NT2/D1 (cell line): ENCODE results near the gene TRAF7.

Source experiments
- DNase-seq: peaks from one replicate; pipeline ENCODE4 v3.0.0-alpha.2; 2011; ENCODE audit warnings: low read depth, low spot score
- H3K27me3 ChIP-seq: 2 replicates; pipeline ENCODE4 v1.6.0; 2011; ENCODE audit warnings: mild to moderate bottlenecking; ENCODE audit not compliant: insufficient read length, insufficient read depth
- H3K36me3 ChIP-seq: 2 replicates; pipeline ENCODE4 v1.6.1; 2011; ENCODE audit warnings: mild to moderate bottlenecking, low read length, mixed read lengths; ENCODE audit not compliant: insufficient read depth, insufficient read length
- H3K4me1 ChIP-seq: 2 replicates; pipeline ENCODE4 v1.5.1; 2011; ENCODE audit not compliant: insufficient read depth, insufficient read length
- H3K4me3 ChIP-seq: 2 replicates; pipeline ENCODE4 v1.5.1; 2011; ENCODE audit warnings: low read depth; ENCODE audit not compliant: insufficient read length
- H3K9ac ChIP-seq: 2 replicates; pipeline ENCODE4 v1.6.0; 2011; ENCODE audit warnings: low read depth; ENCODE audit not compliant: insufficient read length
- H3K9me3 ChIP-seq: 2 replicates; pipeline ENCODE4 v1.5.1; 2011; ENCODE audit warnings: mild to moderate bottlenecking, low read length; ENCODE audit not compliant: insufficient read depth
- SUZ12 ChIP-seq: IDR thresholded peaks from 2 replicates; pipeline ENCODE4 v1.6.1; 2011; ENCODE audit not compliant: insufficient read length, insufficient read depth; ENCODE audit errors: extremely low read depth
- YY1 ChIP-seq: IDR thresholded peaks from 2 replicates; pipeline ENCODE4 v1.6.1; 2011; ENCODE audit not compliant: insufficient read length, insufficient read depth
- ZNF274 ChIP-seq: IDR thresholded peaks from 2 replicates; pipeline ENCODE4 v1.6.1; 2011; ENCODE audit warnings: mild to moderate bottlenecking, low read depth, low read length

The TRAF7 gene

DNA sequence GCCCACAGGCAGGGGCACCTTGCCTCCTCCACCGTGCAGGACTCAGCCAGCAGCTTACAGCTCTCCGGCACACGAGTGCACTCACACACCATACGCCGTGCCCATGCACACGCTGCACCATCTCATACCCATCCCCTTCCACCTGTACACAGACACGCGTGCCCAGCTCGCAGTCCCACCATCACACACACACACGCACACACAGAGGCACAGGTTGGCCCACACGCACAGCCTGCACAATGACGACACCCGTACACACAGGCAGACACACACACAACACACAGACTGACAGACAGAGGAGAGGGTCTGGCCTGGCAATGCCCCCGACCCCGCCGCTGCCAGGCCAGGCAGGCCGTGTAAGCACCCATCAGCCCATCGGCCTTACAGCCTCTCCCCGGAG is 28.8 kb downstream of the TRAF7 start:
- TF ChIP-seq YY1 = no peak
- no peak for TF ChIP-seq ZNF274
- no peak for TF ChIP-seq SUZ12
- Histone ChIP-seq H3K36me3 (peaks cover 14% of the 10 kb centered on the region), H3K9me3 (no peaks in the 10 kb centered on the region), H3K4me1 (peaks cover 19% of the 10 kb centered on the region), H3K27me3 (no peaks in the 10 kb centered on the region), H3K4me3 (no peak overlapping the region), H3K9ac (no peak overlapping the region)
- no peak for DNase-seq

DNA sequence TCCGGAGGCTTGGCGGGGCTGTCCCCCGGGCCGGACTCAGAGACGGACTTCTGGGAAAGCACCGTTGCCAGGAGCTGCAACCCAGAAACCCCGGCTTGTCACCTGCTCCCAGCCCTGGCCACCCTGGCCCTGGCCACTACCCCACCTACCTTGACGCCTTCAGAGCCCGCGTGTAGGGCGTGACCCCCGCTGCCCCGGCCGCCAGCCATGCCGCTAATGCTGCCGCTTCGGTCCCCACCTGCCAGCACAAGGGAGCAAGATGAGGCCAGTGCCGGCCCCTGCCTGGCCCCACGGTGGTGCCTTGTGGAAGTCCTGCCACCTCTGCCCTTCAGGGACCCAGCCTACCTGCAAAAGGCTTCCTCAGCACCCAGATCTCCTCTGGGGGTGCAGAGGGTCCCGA is 29.4 kb downstream of the TRAF7 start:
- Histone ChIP-seq H3K4me1 (peaks cover 18% of the 10 kb centered on the region), H3K27me3 (no peaks in the 10 kb centered on the region), H3K9me3 (no peaks in the 10 kb centered on the region), H3K36me3 (peaks cover 14% of the 10 kb centered on the region), H3K9ac (no peak overlapping the region), H3K4me3 (no peak overlapping the region)
- TF ChIP-seq SUZ12 = no peak
- TF ChIP-seq ZNF274 = no peak
- no peak for TF ChIP-seq YY1
- DNase-seq = no peak

DNA sequence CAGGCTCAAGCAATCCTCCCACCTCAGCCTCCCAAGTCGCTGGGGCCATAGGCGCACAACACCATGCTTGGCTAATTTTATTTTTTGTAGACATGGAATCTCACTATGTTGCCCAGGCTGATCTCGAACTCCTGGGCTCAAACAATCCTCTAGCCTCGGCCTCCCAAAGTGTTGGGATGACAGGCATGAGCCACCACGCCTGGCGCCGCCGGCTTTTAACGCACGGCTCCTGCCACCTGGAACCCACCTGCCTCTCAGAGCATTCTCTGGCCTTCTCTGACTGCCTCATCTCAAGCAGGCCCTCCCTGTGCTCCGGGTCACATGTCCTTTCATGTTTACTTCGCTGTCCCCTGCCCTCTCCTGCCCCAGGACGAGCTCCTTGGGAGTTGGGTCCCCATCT is 30.5 kb downstream of the TRAF7 start:
- Histone ChIP-seq H3K4me3 (no peak overlapping the region), H3K27me3 (no peaks in the 10 kb centered on the region), H3K36me3 (peaks cover 14% of the 10 kb centered on the region), H3K9me3 (no peaks in the 10 kb centered on the region), H3K9ac (no peak overlapping the region), H3K4me1 (peaks cover 28% of the 10 kb centered on the region)
- TF ChIP-seq ZNF274 (no peak), SUZ12 (no peak), YY1 (no peak)
- DNase-seq = no peak

DNA sequence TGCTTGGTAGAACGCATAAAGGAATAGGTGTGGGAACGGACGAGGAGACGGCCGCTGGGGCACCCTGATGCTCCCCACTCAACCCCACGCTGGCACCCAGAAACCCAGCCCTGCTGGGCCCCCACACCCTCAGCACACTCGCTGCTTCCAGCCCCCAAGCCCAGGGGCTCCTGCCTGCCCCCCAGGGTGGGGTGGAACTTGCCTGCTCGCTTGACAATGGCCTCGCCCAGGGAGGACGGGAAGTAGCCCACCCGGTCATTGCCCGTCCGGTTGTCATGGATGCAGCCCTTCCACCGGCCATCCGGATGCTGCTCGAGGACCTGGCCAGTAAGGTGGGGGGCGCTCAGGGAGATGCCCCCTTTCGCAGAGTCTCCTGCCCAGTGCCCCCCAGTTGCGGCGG is 30.9 kb downstream of the TRAF7 start:
- Histone ChIP-seq H3K4me3 (no peak overlapping the region), H3K9me3 (no peaks in the 10 kb centered on the region), H3K27me3 (no peaks in the 10 kb centered on the region), H3K4me1 (peaks cover 29% of the 10 kb centered on the region), H3K9ac (no peak overlapping the region), H3K36me3 (peaks cover 14% of the 10 kb centered on the region)
- TF ChIP-seq SUZ12 = no peak
- no peak for TF ChIP-seq ZNF274
- TF ChIP-seq YY1 = no peak
- DNase-seq = no peak

DNA sequence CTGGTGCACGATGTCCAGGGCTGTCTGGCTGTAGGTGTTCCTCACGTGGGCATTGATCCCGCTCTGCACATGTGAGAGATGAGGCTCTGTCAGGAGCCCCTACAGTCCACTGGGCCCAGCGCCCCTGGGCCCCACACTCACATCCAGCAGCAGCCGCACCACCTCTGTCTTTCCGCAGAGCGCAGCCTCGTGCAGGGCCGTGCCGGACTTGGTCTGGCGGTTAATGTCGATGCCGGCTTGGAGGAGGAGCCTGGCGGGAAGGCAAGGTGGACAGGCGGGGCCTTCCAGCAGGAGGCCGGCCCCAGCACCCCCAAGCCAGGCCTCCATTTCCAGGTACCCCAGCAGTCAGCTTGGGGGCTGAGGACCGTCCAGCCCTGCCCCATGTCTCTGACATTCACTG is 31.6 kb downstream of the TRAF7 start:
- Histone ChIP-seq H3K36me3 (peaks cover 8% of the 10 kb centered on the region), H3K4me3 (no peak overlapping the region), H3K27me3 (no peaks in the 10 kb centered on the region), H3K9ac (no peak overlapping the region), H3K9me3 (no peaks in the 10 kb centered on the region), H3K4me1 (peaks cover 26% of the 10 kb centered on the region)
- no peak for TF ChIP-seq YY1
- no peak for TF ChIP-seq SUZ12
- no peak for TF ChIP-seq ZNF274
- DNase-seq = no peak

DNA sequence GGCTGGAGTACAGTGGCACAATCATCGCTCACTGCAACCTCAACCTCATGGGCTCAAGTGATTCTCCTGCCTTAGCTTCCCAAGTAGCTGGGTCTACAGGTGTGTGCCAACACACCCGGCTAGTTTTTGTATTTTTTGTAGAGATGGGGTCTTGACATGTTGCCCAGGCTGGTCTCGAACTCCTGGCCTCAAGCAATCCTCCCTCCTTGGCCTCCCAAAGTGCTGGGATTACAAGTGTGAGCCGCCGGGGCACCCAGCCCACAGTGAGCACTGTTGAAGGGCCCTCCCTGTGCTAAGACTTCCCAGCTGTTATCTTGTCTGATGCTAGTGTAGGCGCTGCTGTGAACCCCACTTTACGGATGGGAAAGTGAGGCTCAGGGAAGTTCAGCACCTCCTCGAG is 32.8 kb downstream of the TRAF7 start:
- peaks cover 21% of the 10 kb centered on the region for H3K4me1 ChIP-seq

DNA sequence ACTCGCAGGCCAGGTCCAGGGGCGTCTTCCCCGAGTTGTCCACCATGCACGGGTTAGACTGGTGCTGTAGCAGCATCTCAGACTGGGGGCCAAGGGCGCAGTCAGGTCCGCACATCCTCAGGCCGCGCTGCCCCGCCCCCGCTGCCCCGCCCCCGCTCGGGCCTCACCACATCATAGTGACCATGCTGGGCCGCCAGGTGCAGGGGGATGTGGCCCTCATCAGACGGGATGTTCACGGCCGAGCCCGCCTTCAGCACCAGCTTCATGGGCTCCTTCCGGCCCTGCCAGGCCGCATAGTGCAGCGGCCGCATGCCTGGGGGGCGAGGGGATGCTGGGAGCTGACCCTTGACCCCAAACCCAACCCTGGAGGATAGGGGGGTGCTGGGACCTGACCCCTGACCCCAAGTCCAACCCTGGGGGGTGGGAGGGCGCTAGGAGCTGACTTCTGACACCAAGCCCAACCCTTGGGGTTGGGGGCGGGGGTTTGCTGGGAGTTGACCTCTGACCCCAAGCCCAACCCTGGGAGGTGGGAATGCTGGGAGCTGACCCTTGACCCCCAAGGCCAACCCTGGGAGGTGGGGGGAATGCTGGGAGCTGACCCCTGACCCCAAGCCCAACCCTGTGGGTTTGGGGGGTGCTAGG is 33.8 kb downstream of the TRAF7 start:
- Histone ChIP-seq H3K4me3 (no peak overlapping the region), H3K9ac (peak overlapping the region; percentile 32), H3K36me3 (peaks cover under 1% of the 10 kb centered on the region), H3K4me1 (peaks cover 21% of the 10 kb centered on the region), H3K27me3 (peaks cover 3% of the 10 kb centered on the region), H3K9me3 (no peaks in the 10 kb centered on the region)
- DNase-seq = no peak
- TF ChIP-seq SUZ12 (no peak), YY1 (no peak), ZNF274 (no peak)

More for the DNA sequence above, 32.8 kb downstream of the TRAF7 start:
- Histone ChIP-seq H3K27me3 (no peaks in the 10 kb centered on the region), H3K9me3 (no peaks in the 10 kb centered on the region), H3K4me3 (no peak overlapping the region), H3K36me3 (peaks cover 3% of the 10 kb centered on the region), H3K9ac (no peak overlapping the region)
- no peak for DNase-seq
- TF ChIP-seq YY1 = no peak
- TF ChIP-seq ZNF274 = no peak
- TF ChIP-seq SUZ12 = no peak
